Measurements from ENCODE around the gene PRR29. TPM values are rescaled to one million over a fixed set of nuclear protein-coding genes. Genes with fewer than 3 reads are reported as not detected.
"Not testable (repeated sequence)": the region's sequence is repeated elsewhere in the genome, so short reads cannot be mapped to it uniquely, and the experiment has no call there.

Gene PRR29
- polyA plus RNA-seq, 10 donors = 1.9 to 3.7 (median 2.6) TPM

DNA sequence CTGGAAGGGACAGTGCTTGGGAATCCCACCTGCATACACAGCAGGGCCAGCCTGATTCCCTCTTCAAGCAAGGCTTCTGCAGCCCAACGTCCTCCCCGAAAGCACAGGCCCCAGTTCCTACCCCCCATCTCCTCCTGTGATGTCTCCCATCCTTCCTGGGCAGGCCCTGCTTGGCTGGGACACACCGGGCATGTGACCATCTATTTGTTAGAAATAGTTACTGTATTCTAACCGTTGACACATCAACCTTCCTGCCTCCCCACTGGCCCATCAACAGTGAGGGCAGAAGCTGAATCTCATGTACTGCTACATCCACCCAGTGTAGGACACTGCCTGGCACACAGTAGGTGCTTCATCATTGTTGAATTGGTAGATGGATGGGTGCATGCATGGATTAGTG lies 10.7 kb downstream of the PRR29 start:
- no peak for DNase-seq

GRCh38 chr17:64009571-64010402 lies 11.6 kb downstream of the PRR29 start:
- DNase-seq = no peak

DNA sequence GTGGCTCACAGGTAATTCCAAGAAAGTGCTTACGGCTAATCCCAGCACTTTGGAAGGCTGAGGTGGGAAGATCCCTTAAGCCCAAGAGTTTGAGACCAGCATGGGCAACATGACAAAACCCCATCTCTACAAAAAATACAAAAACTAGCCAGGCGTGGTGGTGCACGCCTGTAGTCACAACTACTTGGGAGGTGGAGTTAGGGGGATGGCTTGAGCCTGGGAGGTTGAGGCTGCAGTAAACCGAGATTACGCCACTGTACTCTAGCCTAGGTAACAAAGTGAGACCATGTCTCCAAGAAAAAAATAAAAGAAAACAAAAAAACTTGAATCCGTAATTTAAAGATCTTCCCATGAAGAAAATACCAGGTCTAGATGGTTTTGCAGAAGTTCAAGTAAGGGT lies 17.3 kb downstream of the PRR29 start:
- no peak for DNase-seq

DNA sequence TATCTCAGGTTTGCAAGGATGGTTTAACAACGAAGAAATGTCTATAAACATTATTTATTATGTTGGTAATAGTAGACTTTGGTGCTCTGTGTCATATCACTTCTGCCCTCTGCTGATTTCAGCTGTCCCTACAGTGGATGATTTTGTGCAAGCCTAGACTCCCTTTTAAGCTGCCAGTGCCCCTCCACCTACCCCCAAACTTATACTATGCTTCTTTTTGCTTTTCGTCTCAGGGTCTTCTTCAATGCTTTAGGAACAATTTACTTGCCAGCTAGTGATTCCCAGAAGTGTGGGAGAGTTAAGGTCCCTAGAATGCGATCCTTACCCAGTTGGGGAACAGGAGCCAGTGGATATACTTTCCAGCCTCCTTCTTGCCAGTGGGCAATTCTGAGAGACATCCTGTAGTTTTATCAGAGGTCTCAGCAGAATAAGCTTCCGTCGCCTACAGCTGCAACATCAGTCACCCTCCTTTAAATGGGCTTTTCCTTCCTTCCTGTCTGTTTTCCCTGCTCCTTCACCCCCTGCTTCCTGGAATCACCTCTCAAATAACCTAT lies 18.2 kb downstream of the PRR29 start:
- peak in 1 of 3 donors; percentile 17 for DNase-seq

- no peak for DNase-seq
Measured at GRCh38 chr17:64016974-64017373, 18.8 kb downstream of the PRR29 start.

DNA sequence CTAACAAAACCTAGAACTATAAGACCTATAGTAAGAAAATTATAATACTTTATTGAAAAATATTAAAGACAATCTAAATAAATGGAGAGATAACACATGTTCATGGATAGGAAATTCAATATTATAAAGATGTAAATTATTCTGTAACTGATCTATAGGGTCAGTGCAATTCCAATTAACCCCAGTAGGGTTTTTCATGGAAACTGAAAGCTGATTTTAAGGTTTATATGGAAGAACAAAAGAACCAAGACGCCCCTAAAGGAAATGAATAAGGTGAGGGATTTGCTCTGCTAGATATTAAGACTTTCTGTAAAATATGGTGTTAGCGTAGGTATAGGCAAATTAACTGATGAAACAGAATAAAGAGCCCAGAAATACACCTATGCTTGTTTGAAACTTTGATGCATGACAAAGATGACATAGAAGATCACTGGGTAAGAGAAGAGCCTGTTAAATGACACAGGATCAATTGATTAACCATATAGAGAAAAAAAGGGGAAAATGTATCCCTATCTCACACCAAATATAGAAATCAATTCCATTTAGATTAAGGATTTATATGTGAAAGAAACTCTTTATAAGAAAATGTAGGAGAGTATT lies 19.3 kb downstream of the PRR29 start:
- no peak for DNase-seq

GRCh38 chr17:64019551-64019961 lies 21.4 kb downstream of the PRR29 start:
- DNase-seq = not testable (repeated sequence)

GRCh38 chr17:64020056-64020766 lies 22.1 kb downstream of the PRR29 start, which contains the start of gene ICAM2:
Gene ICAM2 (minus strand): TSS chr17:64020633. CDS start chr17:64006691, 13,942 bp downstream.
- peak in 2 of 3 donors; percentile 44 to 51 for DNase-seq

GRCh38 chr17:64022611-64023063 lies 24.5 kb downstream of the PRR29 start:
- DNase-seq = no peak

DNA sequence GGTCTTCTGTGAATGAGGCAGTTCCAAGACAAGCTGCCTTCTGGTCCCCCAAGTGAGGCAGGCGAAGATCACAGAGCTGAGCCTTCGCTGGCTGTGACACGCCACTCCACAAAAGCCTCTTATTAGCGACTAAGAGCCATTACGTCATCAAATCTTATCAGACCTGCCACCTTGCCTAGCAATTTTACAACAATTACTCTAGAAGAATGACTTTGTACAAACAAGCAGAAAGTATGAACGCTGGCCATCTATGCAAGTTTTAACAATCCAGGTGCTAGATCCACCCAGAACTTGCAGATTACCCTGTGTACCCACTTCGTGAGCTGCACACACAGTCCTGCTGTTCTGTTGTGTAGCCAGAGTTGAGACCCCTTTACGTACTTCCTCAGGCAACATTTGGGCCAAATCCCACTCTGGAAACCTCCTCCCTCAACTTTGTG lies 26.1 kb downstream of the PRR29 start:
- no peak for DNase-seq

GRCh38 chr17:64024781-64025731 lies 26.9 kb downstream of the PRR29 start:
- no peak for DNase-seq

DNA sequence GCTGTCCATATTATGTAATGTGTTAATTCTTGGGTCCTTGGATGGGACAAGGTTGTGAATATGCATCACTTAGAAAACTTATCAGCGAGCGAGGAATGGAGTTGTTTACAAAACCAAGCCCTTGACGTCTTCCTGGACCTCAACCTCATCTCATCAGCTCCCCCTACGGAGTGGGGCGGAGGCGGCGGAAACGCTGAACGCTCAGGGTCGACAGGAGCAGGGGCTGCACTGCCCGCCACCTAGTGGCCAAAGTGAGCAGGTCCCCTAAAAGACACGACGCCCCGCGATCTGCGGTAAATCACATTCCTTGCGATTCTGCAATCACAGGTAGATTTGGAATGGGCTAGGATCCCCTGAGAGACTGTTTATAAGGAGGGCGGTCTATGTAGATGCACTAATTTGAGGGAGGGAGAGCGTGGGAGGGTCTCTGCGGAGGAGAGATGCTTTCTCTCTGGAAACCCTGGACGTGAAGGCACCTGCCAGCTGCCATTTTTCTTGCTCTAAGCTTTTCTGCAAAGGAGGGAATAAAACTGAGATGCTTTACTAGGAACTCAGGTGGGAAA lies 27.7 kb downstream of the PRR29 start:
- peak; percentile 44 to 80 (median 63) for DNase-seq

- peak; percentile 29 to 71 (median 55) for DNase-seq
Measured at GRCh38 chr17:64028874-64029464, 30.8 kb downstream of the PRR29 start.

DNA sequence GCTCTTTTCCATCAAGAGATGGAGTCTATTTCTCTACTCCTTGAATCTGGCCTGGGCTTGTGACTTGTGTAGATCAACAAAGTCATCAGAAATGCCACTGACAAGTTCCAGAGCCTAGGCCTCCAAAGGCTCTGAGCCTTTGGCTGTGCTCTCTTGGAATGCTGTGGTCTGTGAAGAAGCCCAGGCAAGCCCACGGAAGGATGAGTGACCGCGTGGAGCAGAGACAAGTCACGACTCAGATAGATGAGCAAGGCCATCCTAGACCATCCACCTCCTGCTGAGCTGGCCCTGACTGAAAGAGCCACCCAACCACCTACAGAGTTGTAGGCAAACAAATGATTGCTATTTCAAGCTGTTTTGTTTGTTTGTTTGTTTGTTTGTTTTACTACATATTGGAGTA lies 33.9 kb downstream of the PRR29 start:
- no peak for DNase-seq

GRCh38 chr17:64036198-64036922 lies 38.2 kb downstream of the PRR29 start:
- no peak for DNase-seq

DNA sequence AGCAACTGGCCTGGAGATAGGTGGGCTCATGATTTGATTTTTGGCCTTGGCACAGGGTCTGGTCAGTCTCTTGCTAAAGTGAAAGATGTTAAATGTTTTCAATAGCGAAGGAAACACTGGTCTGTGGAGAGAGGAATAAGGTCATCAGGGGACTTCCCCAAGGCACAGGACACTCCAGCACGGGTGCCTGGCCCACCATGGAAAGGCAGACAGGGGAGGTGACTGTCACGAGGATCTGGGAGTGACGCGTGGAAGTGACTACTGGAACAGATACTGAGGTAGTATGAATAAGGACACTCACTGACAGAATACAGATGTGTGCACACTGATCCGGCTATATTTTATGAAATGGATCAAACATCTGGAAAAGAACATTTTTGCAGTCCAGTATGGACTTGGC lies 39.0 kb downstream of the PRR29 start:
- DNase-seq = no peak

- DNase-seq = no peak
Measured at GRCh38 chr17:64037802-64038201, 39.7 kb downstream of the PRR29 start.

DNA sequence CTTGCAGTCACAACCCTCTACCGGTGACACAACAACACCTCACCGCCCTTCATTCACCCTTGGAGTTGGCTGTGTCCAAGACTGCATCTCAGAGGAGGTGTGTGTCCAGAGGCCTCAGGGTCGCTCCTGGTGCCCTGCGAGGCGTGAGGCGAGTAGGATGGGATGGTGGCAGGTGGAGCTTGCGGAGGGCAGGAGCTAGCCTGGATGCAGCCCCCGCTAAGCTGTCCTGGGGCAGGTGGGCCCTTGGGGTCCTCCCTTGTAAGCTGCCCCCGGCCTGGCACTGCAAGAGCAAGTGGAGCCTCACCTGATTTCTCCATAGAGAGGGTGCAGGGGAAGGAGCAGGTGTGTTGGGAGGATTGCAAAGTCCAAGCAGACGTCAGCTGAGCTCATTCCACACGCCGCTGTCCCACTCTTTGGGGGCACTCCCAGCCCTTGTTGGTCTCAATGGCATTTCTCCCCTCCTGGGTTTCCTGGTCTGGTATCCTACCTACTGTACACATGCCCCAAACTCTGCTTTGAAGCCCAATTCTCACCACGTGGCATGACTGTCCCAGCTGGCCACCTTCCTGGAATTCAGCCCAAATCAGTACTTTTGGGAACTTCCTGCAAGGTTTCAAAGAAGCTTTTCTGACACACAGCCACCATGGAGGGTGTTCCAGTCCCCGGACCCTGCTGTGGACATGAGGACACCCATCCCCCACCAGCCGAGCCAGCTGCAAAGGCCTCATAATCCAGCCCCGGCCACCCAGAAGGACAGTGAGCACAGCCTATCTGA lies 40.4 kb downstream of the PRR29 start:
- no peak for DNase-seq

DNA sequence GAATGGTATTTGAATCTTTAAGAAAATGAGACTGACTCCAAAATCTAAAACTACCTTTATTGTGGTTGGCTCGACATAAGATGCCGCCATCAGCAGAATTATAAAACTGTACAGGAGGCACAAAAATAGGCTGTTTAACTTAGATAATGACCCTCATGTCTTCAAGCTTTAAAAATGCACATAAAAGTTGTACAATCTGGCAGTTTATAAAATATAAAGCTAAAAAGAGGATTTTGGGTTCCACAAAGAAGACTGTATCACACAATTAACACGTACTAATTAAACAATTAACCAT lies 40.9 kb downstream of the PRR29 start:
- DNase-seq = no peak
